Stimulated activated CD4-positive, alpha-beta T cell treated with anti-CD3 and anti-CD28 coated beads, TNF-alpha, amount 100 ng/mL, for 48 hours (primary cell): ENCODE results near the gene GABRE.

Experiments used
- DNase-seq, 3 donors: peaks; one replicate each; pipeline ENCODE4 v3.0.0-alpha.2; 2020; ENCODE audit warnings: low read depth in 3 of 3

Gene GABRE

GRCh38 chrX:151974336-151975227 is at the start of gene GABRE:
Gene GABRE, minus strand, starts transcription at chrX:151974676. Its CDS starts 51 bp downstream, at chrX:151974625.
- no peak for DNase-seq

GRCh38 chrX:152020888-152021287 is 46.4 kb upstream of the GABRE start:
- no peak for DNase-seq

GRCh38 chrX:151999813-152000212 is 25.3 kb upstream of the GABRE start:
- no peak for DNase-seq

GRCh38 chrX:151997539-151997938 is 23.1 kb upstream of the GABRE start:
- DNase-seq = no peak

GRCh38 chrX:151996347-151996746 is 21.9 kb upstream of the GABRE start:
- no peak for DNase-seq

- no peak for DNase-seq
Observed at GRCh38 chrX:151994476-151994875, 20.0 kb upstream of the GABRE start.

GRCh38 chrX:151988706-151989299 is 14.3 kb upstream of the GABRE start:
- DNase-seq = no peak

GRCh38 chrX:151987108-151987507 is 12.6 kb upstream of the GABRE start:
- no peak for DNase-seq

GRCh38 chrX:151985955-151986354 is 11.5 kb upstream of the GABRE start:
- DNase-seq = no peak

- no peak for DNase-seq
Observed at GRCh38 chrX:151985531-151985930, 11.1 kb upstream of the GABRE start.

- DNase-seq = no peak
Observed at GRCh38 chrX:151984902-151985301, 10.4 kb upstream of the GABRE start.

- no peak for DNase-seq
Observed at GRCh38 chrX:151984328-151984727, 9.9 kb upstream of the GABRE start.

- no peak for DNase-seq
Observed at GRCh38 chrX:151983186-151983585, 8.7 kb upstream of the GABRE start.

GRCh38 chrX:151982222-151982621 is 7.7 kb upstream of the GABRE start:
- DNase-seq = no peak

- no peak for DNase-seq
Observed at GRCh38 chrX:151981129-151981528, 6.7 kb upstream of the GABRE start.

- DNase-seq = no peak
Observed at GRCh38 chrX:151977923-151978322, 3.4 kb upstream of the GABRE start.

GRCh38 chrX:151977009-151977408 is 2.5 kb upstream of the GABRE start:
- no peak for DNase-seq

GRCh38 chrX:151975736-151976275 is 1.3 kb upstream of the GABRE start:
- DNase-seq = no peak

GRCh38 chrX:151975228-151975593 is 735 bp upstream of the GABRE start:
- DNase-seq = no peak

- no peak for DNase-seq
Observed at GRCh38 chrX:151973851-151974335, 583 bp downstream of the GABRE start.

- DNase-seq = no peak
Observed at GRCh38 chrX:151973060-151973661, 1.3 kb downstream of the GABRE start.

- DNase-seq = no peak
Observed at GRCh38 chrX:151970661-151971060, 3.8 kb downstream of the GABRE start.
